PC-3 (cell line): Measurements from ENCODE around the gene CCDC196. TPM values are rescaled to one million over a fixed set of nuclear protein-coding genes. Genes with fewer than 3 reads are reported as not detected.

Experiments used
- ATAC-seq: fragments of 200-7000 bp; cut with Tn5 transposase; 2 replicates; pipeline ENCODE4 v1.9.1; 2020; ENCODE audit warnings: mild to moderate bottlenecking, moderate library complexity
- BruUV-seq: library from RNA; stranded (reverse); fragments of 400-500 nt; replicated peaks from 2 replicates; lab custom pipeline; 2021; lab: Mats Ljungman, UMichigan
- CTCF ChIA-PET: fragments of 300-600 bp; sonication (Branson Sonifier 250); formaldehyde crosslinking; loops from one replicate; lab custom pipeline; 2022; ENCODE audit warnings: antibody characterized with exemption; lab: Charles Lee
- POLR2A ChIA-PET: fragments of 300-600 bp; sonication (Branson Sonifier 250); formaldehyde crosslinking; loops from one replicate; lab custom pipeline; 2022; ENCODE audit warnings: antibody characterized with exemption; ENCODE audit not compliant: unreplicated experiment; lab: Charles Lee
- DNase-seq: peaks from one replicate; pipeline ENCODE4 v3.0.0-alpha.2; 2015
- H2AFZ ChIP-seq: fragments of 300-600 bp; sonication (generic); 2 replicates; pipeline ENCODE4 v1.6.0; 2016; ENCODE audit warnings: antibody characterized with exemption, low read length
- H3F3A ChIP-seq: fragments of 300-600 bp; sonication (generic); one replicate; pipeline ENCODE4 v1.6.0; 2017; ENCODE audit warnings: antibody characterized with exemption, low read length, control low read depth, mild to moderate bottlenecking; ENCODE audit not compliant: unreplicated experiment
- H3K27ac ChIP-seq: fragments of 300-600 bp; sonication (generic); 2 replicates; pipeline ENCODE4 v1.5.1; 2016; ENCODE audit warnings: mild to moderate bottlenecking, low read length
- H3K27me3 ChIP-seq: fragments of 300-600 bp; sonication (generic); 2 replicates; pipeline ENCODE4 v1.6.1; 2016; ENCODE audit warnings: low read length, mixed read lengths
- H3K36me3 ChIP-seq: fragments of 300-600 bp; sonication (generic); 2 replicates; pipeline ENCODE4 v1.6.1; 2016; ENCODE audit warnings: low read depth, mixed run types, low read length, mixed read lengths
- H3K4me1 ChIP-seq: fragments of 300-600 bp; sonication (generic); 2 replicates; pipeline ENCODE4 v1.5.1; 2016; ENCODE audit warnings: low read length; ENCODE audit not compliant: insufficient read depth
- H3K4me2 ChIP-seq: fragments of 300-600 bp; sonication (generic); 2 replicates; pipeline ENCODE4 v1.6.0; 2016; ENCODE audit warnings: low read length
- H3K4me3 ChIP-seq: fragments of 300-600 bp; sonication (generic); 2 replicates; pipeline ENCODE4 v1.5.1; 2016; ENCODE audit warnings: mild to moderate bottlenecking, low read length, mixed read lengths
- H3K79me2 ChIP-seq: fragments of 300-600 bp; sonication (generic); 2 replicates; pipeline ENCODE4 v1.6.1; 2017; ENCODE audit warnings: low read length, mixed read lengths
- H3K9ac ChIP-seq: fragments of 300-600 bp; sonication (generic); 2 replicates; pipeline ENCODE4 v1.6.0; 2016; ENCODE audit warnings: mild to moderate bottlenecking, low read length
- H3K9me2 ChIP-seq: fragments of 300-600 bp; sonication (generic); replicated peaks from 2 replicates; pipeline ENCODE4 v1.6.1; 2016; ENCODE audit warnings: mixed run types, low read length, mixed read lengths
- H3K9me3 ChIP-seq: fragments of 300-600 bp; sonication (generic); 2 replicates; pipeline ENCODE4 v1.6.1; 2016; ENCODE audit warnings: low read length, mixed read lengths
- H4K20me1 ChIP-seq: fragments of 300-600 bp; sonication (generic); 2 replicates; pipeline ENCODE4 v1.6.1; 2016; ENCODE audit warnings: low read length, mixed read lengths
- EZH2 ChIP-seq: fragments of 300-600 bp; sonication (generic); IDR thresholded peaks from one replicate; pipeline ENCODE4 v1.6.1; 2017; ENCODE audit warnings: antibody characterized with exemption, mild to moderate bottlenecking, low read length; ENCODE audit not compliant: unreplicated experiment
- EZH2phosphoT487 ChIP-seq: fragments of 300-600 bp; sonication (generic); IDR thresholded peaks from 2 replicates; pipeline ENCODE4 v1.6.1; 2018; ENCODE audit warnings: mild to moderate bottlenecking, antibody characterized with exemption, low read length, borderline replicate concordance
- intact Hi-C: fragments of 100-400 bp; cut with micrococcal nuclease; formaldehyde crosslinking; loops from 2 replicates; pipeline ENCODE4 v1.9.0; 2023
- total RNA-seq: library from RNA; depleted of rRNA; stranded (reverse); fragments of >200 nt; gene quantifications from 2 replicates; pipeline ENCODE4 v1.2.3, GENCODE V29; 2014
- TF ChIP-seq, protein P1 (sequence below): fragments of 300-600 bp; sonication (generic); conservative IDR thresholded peaks from 2 replicates; pipeline ENCODE4 v1.5.1; 2017; ENCODE audit warnings: antibody characterized with exemption, low read depth, mild to moderate bottlenecking, low read length

CCDC196 gene
- total RNA-seq, 1 experiment from 2014 or later: not detected

GRCh38 chr14:66442953-66443571 lies 43.1 kb upstream of the CCDC196 start:
- POLR2A ChIA-PET: no interaction called here
- Histone ChIP-seq H3K27ac (no peak overlapping the region), H3F3A (no peaks in the 10 kb centered on the region), H3K9me2 (no peaks in the 10 kb centered on the region), H3K36me3 (no peaks in the 10 kb centered on the region), H4K20me1 (no peaks in the 10 kb centered on the region), H3K27me3 (no peaks in the 10 kb centered on the region), H3K4me1 (0 out of 2 replicates have a peak, but pooled peaks cover 3% of the 10 kb centered on the region), H3K4me3 (no peak overlapping the region), H3K9ac (no peak overlapping the region), H2AFZ (no peak overlapping the region), H3K9me3 (peaks cover 7% of the 10 kb centered on the region; the same call in 1 of the 2 replicates), H3K4me2 (no peak overlapping the region), H3K79me2 (no peaks in the 10 kb centered on the region)
- intact Hi-C loops: no loop called here
- ATAC-seq (peak; percentile 54), DNase-seq (peak; percentile 37)
- CTCF ChIA-PET: no interaction called here
- TF ChIP-seq EZH2phosphoT487 (no peak), EZH2 (no peak)
- TF ChIP-seq, protein P1, sequence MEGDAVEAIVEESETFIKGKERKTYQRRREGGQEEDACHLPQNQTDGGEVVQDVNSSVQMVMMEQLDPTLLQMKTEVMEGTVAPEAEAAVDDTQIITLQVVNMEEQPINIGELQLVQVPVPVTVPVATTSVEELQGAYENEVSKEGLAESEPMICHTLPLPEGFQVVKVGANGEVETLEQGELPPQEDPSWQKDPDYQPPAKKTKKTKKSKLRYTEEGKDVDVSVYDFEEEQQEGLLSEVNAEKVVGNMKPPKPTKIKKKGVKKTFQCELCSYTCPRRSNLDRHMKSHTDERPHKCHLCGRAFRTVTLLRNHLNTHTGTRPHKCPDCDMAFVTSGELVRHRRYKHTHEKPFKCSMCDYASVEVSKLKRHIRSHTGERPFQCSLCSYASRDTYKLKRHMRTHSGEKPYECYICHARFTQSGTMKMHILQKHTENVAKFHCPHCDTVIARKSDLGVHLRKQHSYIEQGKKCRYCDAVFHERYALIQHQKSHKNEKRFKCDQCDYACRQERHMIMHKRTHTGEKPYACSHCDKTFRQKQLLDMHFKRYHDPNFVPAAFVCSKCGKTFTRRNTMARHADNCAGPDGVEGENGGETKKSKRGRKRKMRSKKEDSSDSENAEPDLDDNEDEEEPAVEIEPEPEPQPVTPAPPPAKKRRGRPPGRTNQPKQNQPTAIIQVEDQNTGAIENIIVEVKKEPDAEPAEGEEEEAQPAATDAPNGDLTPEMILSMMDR: no peak
- no TSS peak for BruUV-seq

DNA sequence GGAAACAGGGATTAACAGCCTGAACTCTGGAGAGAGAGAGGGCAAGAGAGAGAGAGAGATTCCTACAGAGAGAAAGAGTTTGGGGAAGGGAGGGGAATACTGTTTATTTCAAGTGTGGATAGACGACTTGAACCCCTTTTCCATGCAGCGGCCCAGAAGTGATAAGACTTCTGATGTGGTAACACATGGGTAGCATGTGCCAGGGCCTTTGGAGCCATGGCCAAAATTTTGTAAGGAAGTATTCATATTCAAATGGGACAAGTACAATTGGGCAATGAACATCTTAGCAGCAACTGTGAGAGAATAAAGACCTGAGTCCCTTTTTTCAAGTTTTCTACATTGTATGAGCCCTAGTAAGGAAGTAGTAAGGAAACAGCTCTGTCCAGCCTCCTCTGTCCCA lies 42.4 kb upstream of the CCDC196 start:
- H3K79me2 ChIP-seq: no peaks in the 10 kb centered on the region
- no peaks in the 10 kb centered on the region for H3K9me2 ChIP-seq
- no peaks in the 10 kb centered on the region for H3K27me3 ChIP-seq
- ATAC-seq (no peak), DNase-seq (no peak)
- no peak overlapping the region for H3K4me3 ChIP-seq
- ChIA-PET CTCF (no interaction called here), POLR2A (no interaction called here)
- H3K9ac ChIP-seq: no peak overlapping the region
- H3K27ac ChIP-seq: no peak overlapping the region
- intact Hi-C loops: no loop called here
- no TSS peak for BruUV-seq
- 0 out of 2 replicates have a peak, but pooled peaks cover 3% of the 10 kb centered on the region for H3K4me1 ChIP-seq
- no peak for TF ChIP-seq EZH2
- TF ChIP-seq, protein P1: no peak
- TF ChIP-seq EZH2phosphoT487: no peak
- H3K36me3 ChIP-seq: no peaks in the 10 kb centered on the region
- H2AFZ ChIP-seq: no peak overlapping the region
- H3K9me3 ChIP-seq: peaks cover 2% of the 10 kb centered on the region; the same call in 1 of the 2 replicates
- H3F3A ChIP-seq: no peaks in the 10 kb centered on the region
- no peak overlapping the region for H3K4me2 ChIP-seq
- no peaks in the 10 kb centered on the region for H4K20me1 ChIP-seq

- TF ChIP-seq, protein P1: no peak
- TF ChIP-seq EZH2phosphoT487 (no peak), EZH2 (no peak)
- Histone ChIP-seq H3K27me3 (no peaks in the 10 kb centered on the region), H3K36me3 (no peaks in the 10 kb centered on the region), H3K4me1 (0 out of 2 replicates have a peak, but pooled peaks cover 3% of the 10 kb centered on the region), H3K79me2 (no peaks in the 10 kb centered on the region), H4K20me1 (no peaks in the 10 kb centered on the region), H3K4me3 (no peak overlapping the region), H3F3A (no peaks in the 10 kb centered on the region), H3K9ac (no peak overlapping the region), H3K9me2 (no peaks in the 10 kb centered on the region), H2AFZ (no peak overlapping the region), H3K9me3 (no peaks in the 10 kb centered on the region; the same call in 1 of the 2 replicates), H3K27ac (no peak overlapping the region), H3K4me2 (no peak overlapping the region)
- CTCF ChIA-PET: no interaction called here
- intact Hi-C loops: no loop called here
- BruUV-seq: no TSS peak
- no peak for DNase-seq
- POLR2A ChIA-PET: no interaction called here
- no peak for ATAC-seq
Observed at GRCh38 chr14:66444271-66444927, 41.8 kb upstream of the CCDC196 start.
